Activated CD8-positive, alpha-beta memory T cell treated with anti-CD3 and anti-CD28 coated beads for 48 hours (primary cell): Measurements from ENCODE around the gene SUCO.
"Not testable (repeated sequence)": the region's sequence is repeated elsewhere in the genome, so short reads cannot be mapped to it uniquely, and the experiment has no call there.

Experiments
- DNase-seq, 3 experiments: peaks; one replicate each; pipeline ENCODE4 v3.0.0-alpha.2; 2020; ENCODE audit warnings: low read depth in 2 of 3, low spot score in 2 of 3

Gene SUCO

DNA sequence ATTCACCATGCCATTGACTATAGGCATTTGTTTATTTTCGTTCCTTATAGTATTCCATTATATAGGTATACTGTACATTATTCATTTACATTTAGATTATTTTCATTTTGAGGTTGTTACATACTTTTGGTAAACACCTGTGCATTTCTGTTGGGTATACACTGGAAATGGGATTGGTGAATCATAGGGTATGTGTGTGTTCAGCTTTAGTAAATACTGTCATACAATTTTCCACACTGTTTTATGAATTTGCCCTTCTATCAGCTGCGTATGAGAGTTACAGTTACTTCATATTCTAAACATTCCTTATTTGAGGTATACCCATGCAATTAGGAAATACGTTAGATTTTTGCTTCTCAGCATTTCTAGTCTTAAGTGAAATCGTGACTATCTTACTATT, 70.9 kb downstream of the SUCO start:
- DNase-seq, result no peak

DNA sequence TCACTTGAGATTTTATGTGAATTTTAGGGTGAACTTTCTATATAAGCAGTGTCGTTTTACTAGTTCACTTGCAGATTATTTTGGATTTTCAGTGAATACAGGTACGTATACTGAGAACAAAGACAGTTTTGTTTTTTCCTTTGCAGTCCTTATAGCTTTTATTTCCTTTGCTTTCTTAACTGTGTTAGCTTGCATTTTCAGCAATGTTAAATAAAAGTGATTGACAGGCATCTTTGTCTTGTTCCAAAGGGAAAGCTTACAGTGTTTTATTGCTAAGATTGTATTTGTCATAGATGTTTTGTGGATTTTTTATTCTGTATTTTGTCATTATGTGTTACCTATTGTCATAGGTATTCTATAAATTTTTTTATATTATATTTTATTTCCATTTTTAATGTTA, 72.7 kb downstream of the SUCO start:
- DNase-seq, result no peak

DNA sequence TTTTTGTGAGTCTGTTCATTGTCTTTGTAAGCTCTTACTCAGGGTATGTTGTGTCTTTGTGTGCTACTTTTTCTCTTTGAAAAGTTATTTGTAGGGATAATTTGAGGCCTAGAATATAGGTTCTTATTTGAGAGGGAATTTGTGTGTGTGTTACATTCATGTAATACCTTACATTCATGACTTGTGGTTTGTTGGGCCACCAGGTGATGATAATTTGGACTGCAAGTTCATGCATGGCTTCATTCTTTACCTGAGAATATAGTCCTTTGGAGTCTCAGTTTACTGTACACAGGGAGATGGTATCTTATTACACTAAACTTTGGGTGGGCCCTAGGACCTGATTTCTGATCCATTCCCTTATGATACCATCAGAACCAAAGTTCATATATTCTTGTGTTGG, 74.2 kb downstream of the SUCO start:
- DNase-seq, result no peak

DNA sequence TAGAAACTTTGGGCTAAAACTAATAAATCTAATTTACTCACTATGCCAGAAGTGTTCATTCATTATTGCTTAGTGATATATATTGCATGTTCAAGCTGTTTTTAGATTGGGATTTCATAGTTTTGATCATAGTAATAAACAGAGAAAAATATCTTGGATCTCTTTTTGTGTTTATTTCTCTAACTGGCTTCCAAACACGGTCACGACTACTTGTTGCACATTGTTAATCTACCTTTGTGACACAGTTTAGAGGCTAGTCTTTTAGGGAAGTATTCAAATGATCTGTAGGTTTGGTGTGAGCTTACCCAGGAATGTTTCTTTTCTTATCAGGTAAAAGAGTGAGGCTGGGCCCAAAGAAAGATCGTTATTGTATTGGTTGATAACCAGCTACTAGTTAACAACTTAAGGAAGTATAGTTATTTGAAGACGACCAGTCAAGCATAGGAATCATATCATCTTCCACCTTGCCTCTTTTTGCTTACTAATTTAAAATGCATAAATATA, 75.2 kb downstream of the SUCO start:
- DNase-seq, result no peak

DNA sequence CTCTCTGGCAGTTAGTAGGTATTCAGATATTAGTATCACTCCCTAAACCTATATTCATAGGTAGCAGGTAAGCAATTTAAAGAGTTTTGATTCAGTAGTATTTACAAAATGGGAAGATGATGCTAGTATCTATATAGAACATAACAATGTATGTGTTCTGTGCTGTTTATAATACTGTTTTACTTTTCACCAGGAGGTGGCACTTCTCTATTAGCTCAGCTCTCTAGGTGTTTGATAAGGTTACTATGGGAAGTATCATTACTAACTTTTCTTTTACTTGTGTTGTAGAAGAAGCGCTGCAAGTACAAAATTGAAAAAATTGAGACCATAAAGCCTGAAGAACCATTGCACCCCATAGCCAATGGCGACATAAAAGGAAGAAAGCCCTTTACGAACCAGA, 76.6 kb downstream of the SUCO start:
- DNase-seq, result no peak

DNA sequence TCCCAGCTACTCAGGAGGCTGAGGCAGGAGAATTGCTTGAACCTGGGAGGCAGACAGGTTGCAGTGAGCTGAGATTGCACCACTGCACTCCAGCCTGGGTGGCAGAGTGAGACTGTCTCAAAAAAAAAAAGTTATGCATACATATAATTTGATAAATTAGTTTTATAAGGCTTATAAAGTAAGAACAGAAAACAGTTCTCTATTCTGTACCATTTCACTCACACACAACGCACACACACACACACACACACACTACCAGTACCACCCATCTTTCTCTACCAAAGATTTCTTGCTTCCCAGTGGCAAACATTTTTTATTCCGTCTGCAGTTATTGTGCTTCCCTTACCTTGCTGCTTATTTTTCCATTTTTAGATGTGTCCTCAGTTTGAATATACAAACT, 79.5 kb downstream of the SUCO start:
- no peak for DNase-seq

DNA sequence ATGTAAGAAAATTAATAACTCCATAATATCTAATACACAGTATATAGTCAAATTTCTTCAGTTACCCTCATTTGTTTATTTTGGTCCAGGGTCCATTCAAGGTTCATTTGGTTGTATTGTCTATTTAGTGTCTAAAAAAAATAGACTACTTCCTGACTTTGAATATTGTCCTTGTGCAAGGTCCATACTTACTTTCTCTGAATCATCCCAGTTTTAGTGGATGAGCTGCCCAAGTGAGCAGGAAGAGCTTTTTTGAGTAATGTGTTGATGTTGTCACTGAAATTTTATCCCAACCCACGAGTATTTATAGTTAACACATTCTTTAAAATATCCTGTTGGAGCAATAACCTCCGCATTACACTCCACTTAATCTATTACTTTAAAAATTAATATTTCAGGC, 80.3 kb downstream of the SUCO start:
- no peak for DNase-seq

DNA sequence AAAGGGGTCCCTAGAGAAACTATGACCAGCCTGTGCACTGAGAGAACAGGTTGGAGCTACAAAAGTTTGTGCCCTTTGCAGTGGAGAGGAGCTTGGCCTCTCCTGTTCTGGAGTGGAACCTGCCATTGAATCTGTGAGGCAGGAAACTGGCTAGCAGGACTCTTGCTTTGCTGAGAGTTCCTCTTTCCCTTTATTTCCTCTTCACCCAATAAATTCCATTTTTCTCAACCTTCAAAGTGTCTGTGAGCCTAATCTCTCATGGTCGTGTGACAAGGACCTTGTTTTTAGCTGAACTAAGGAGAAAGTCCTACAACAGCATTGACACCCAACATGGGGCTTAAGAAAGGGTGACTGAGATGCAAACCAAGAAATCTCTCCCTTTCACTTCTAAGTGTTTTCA, 83.2 kb downstream of the SUCO start:
- no peak for DNase-seq

DNA sequence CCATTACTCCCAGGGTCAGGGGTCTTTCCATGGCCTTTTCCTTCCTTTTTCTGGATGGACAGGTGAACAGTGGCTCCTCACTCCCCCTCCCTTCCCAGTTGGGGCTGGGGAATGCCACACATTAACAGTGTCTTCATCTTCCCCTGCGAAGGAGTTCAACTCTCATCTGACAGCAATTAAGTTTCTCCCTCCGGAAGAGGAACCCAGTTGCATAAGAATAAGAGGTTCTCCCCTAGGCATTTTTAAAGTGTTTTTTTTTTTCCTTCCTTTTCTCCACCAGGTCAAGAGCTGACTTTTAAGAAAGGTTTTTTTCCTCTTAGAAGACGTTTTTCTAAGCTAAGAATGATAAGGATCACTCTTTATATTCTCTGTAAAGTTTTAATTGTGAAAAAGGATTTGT, 83.7 kb downstream of the SUCO start:
- no peak for DNase-seq

DNA sequence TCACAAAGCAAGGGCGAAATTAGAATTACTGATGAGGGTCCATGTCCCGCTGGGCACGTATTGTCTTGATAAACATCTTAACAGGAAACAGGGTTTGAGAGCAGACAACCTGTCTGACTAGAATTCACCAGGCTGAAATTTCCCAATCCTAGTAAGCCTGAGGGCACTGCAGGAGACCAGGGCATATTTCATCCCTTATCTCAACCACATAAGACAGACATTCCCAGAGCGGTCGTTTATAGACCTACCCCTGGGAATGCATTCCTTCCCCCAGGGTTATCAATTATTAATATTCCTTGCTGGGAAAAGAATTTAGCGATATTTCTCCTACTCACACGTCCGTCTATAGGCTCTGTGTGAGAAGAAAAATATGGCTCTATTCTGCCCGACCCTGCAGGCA, 87.7 kb downstream of the SUCO start:
- not testable (repeated sequence) for DNase-seq

DNA sequence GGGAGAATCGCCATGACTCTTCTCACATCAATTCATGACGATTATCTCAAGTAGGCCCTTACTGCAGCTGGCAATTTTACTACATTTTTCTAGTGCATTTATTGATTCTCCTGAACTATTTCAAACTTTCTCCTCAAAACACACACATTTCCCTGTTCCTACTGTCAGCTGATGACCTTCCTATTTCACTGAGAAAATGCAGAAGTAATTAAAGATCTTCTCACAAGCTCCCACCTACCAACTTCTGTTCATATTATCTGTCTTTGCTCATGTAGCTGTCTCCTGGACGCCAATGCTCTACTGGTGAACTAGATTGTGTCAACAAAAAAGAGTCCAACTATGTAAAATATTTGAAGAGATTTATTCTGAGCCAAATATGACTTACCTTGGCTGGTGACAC, 89.6 kb downstream of the SUCO start:
- no peak for DNase-seq

DNA sequence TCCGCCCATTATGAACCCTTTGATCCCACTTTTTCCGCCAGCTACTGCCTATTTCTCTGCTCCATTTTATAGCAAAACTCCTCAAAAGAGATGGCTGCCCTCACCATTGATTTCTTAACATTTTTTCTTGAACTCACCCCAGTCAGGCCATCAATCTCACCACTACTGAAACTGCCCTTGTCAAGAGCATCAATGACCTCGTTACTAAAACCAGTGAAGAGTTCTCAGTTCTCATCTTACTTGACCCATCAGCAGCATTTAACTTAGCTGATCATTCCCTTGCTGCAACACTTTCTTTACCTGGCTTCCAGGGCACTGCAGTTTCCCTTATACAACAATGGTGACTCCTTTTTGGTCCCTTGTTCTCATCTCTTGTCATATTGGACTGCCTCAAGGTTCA, 90.8 kb downstream of the SUCO start:
- no peak for DNase-seq

DNA sequence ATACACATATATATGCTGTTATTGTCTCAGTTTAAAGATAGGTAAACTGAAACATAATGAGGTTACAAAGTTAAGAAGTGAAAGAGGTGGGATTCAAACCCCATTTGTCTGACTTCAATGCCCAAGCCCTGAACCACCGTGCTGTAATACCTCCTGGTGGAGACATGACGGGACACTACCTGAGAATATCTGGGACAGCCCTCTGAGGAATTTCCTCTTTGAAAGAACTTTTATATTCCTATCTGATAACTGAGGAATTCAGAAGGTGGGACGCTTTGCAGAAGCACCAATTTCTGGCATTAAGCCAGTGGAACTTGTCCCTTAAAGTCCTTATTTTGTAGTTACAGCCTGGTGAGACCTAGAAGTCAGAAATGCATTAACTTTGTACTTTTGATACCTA, 93.9 kb downstream of the SUCO start:
- DNase-seq, result no peak

DNA sequence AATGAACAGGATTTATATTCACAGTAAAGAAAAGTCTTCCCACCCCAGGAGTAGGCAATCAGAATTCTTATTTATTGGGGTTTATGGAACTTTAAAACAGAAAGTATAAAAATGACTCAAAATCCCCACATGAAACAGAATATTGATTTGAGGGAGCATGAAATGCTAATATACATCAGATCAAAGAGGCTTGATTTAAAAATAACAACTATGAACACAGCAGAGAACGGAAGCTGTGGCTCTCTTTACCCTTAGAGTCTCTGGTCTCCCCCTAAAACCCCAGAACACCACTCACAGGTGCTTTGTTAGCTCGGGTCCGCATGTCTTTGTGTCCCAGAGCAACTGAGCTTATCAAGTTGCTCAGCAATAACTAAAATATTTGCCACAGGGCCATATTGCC, 94.8 kb downstream of the SUCO start:
- no peak for DNase-seq

DNA sequence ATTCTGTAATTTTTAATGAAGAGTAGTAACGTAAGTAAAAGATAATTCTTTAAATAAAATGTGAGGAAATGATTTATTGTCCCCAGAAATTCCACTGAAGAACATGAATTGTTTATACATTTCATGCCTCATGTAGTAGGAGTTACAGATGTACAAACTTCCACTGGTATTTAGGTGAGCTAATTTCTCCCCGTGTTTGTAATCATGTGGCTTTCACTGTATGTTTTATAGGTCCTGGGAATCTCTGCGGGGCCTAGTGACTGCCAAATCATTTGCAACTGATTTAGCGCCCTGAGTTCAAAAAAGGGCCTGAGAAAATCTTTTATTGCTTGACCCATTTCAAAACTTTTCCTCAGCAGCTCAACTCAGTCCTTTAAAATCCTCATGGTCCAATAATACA, 95.5 kb downstream of the SUCO start:
- no peak for DNase-seq

DNA sequence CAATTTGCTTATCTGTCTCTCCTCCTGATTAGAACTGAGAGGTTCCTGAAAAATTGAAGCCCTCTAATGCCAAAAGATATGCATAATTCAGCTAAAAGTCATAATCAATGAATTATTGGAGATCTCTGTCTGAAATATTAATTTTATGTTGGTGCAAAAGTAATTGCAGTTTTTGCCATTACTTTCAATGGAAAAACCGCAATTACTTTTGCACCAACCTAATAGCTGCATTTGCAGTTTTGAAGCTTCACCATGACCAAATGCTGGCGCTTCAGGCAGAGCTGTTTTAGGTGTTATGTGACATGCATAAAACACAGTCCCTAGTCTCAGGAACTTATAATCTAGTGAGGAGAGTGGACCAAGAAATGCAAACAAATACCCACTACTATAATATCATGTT, 96.2 kb downstream of the SUCO start:
- no peak for DNase-seq

DNA sequence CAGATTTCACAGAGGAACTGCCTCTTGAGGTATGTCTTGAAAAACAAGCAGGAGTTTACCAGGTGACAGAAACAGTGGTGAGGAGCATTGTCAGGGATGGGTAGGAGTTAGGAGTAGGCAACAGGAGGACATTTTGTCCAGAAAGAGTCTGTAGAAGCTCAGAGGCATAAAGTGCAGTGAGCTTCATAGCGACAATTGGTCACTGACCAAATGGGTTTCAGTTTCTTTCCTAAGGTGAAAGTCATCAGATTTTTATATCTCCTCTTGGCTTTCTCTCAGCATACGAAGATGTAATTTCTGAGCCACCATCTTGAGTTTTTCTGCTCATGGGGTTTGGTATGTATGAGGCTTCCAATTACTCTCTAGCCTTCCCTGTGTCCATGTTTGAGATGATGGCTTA, 96.7 kb downstream of the SUCO start:
- no peak for DNase-seq

DNA sequence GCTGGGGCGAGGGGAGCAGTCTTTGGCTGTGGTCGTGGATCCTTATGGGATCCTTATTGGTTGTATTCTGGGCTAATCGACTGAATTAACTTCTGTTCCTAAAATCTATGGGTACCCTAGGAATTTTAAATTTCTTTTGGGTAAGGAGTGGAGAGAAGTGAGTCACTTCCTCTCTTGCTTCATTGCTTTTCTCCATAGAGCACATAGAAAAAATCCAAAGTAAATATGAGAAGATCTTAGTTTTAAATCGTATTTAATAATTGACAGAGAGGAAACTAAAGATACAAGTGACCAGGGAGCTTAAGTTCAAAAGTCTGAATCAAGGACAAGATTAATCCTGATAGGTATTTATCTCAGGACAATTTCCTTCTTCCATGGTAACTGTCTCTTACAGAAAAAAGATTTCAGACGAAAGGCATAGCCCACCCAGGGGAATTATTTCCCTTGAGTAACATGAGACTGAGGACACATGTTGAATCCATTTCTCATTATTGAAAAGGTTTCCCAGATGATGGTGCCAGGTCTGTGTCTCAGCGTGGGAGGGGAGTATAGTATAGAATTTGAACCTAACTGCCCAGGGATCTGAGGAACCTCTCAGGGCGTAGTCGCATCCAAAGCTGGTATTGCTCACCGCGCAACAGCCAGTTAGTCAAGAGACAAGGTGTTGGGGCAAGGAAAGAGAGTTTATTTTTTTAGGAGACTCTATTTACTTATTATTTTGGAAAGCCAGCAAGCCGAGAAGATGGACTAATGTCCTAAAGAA, 97.3 kb downstream of the SUCO start:
- DNase-seq, result no peak

DNA sequence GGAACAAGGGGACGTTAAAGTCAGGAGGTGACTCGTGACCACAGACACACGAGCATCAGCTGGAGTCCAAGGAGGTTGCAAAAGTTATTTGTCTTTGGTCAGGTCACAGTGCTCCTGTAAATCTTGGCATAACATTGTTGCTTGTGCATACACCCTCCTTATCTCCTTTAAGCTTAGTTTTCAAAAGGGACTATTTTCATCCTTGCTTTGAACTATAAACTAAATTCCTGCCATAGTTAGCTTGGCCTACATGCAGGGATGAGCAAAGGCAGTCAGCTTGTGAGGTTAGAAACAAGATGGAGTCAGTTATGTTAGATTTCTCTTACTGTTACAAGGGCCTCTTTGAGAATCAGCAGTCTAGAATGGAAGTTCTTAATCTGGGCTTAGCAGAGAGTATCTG, 97.9 kb downstream of the SUCO start:
- DNase-seq, result no peak

DNA sequence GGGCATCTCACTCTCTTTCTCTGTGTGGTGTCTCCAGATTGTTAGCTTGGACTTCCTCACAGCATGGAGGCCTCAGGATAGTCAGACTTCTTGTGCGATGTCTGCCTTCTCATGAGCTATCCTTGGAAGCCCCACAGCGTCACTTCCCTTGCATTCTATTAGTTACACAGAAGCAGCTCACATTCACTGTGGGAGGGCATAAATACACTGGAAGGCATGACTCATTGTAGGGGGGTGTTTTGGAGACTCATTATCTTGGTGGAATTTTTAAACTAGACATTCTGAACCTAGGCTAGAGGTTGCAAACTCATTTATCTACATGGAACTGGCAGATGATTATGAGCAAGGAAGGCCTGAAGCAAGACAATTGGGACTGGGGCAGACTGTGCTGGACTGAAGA, 104.6 kb downstream of the SUCO start:
- DNase-seq, result no peak

DNA sequence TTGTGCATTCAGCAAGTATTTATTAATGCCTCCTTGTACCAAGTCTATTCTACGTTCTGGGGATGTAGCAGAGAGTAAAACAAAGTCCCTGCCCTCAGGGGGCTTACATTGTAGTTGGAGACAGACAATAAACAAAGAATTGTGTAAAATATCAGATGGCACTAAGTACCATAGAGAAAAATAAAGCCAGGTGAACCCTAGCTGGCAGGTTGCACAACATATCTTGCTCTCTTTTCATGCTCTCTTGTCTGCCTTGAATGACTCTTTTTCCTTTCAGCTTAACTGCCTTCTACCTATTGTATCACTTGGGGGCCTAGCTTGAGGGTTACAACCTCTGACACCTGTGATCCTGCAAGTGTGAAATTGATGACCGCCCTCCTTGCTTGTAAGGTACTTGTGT, 105.3 kb downstream of the SUCO start:
- no peak for DNase-seq

DNA sequence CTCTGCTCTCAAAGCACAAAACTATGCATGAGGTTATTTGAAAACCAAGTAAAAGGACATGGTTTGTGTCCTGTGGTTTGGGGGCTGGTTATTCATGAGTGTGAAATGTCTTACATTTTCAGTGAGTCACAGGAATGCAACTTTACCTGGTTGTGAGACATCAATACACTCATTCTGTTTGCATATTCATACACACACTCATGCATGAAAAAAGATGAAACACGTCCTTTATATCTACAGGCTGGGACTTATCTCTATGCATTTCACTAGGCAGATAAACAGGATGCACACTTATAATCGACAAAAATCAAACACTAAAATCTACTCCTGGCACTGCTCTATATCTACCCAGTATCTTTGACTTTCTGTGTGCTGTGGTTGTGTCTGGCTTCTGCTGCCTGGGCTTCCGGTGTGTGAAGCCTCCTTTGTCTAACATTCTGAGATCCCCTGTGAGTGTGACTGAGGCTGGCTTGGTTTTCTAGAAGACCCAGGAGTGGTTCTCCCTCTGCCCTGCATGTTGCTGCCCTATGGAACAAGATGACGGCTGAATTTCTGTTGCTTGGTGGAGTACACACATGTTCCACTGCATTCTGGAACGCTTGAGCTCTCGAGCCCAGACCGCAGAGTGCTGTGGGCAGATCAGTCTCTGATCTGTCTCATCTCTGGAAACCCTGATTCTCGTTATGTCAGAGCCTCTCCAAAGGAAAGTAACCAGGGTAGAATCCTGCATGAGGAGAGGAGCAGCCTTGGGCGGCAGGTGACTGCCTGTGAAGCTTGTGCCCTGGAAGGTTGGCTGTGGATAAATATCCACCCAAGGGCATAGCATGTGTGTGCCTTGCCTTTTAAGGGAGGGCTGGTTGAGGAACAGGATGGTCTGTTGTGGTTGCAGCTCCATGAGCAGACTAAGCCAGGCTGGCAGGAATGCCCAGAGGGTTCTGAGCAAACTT, 106.2 kb downstream of the SUCO start:
- peak in 2 of 3 experiments; percentile 58 to 60 for DNase-seq
